HepG2 (cell line): ENCODE measurements around the gene C1QTNF5. TPM values are rescaled to one million over a fixed set of nuclear protein-coding genes. Genes with fewer than 3 reads are reported as not detected.

Source experiments
- ADNP ChIP-seq: sonication (generic); formaldehyde crosslinking; IDR thresholded peaks from 2 replicates; pipeline ENCODE4 v1.4.0; 2020; ENCODE audit warnings: missing genetic modification reagents
- GABPA ChIP-seq, 2 experiments: IDR thresholded peaks; 2 replicates each; pipeline ENCODE4 v1.6.1; 2011 to 2016; ENCODE audit warnings: low read depth in 2 of 2, low read length in 1 of 2, missing biosample characterization in 1 of 2, missing genetic modification characterization in 1 of 2
- PHF5A ChIP-seq: IDR thresholded peaks from one replicate; pipeline ENCODE4 v1.6.1; 2018; ENCODE audit warnings: low read depth, missing genetic modification reagents; ENCODE audit not compliant: unreplicated experiment
- TAF1 ChIP-seq: sonication (generic); formaldehyde crosslinking; IDR thresholded peaks from 2 replicates; pipeline ENCODE4 v1.4.0; 2020; ENCODE audit warnings: missing genetic modification reagents
- TBX2 ChIP-seq: sonication (generic); formaldehyde crosslinking; IDR thresholded peaks from 2 replicates; pipeline ENCODE4 v1.5.0; 2020; ENCODE audit warnings: missing genetic modification reagents, mild to moderate bottlenecking, borderline replicate concordance
- TOE1 ChIP-seq: sonication (generic); formaldehyde crosslinking; IDR thresholded peaks from 2 replicates; pipeline ENCODE4 v1.4.0; 2020; ENCODE audit warnings: mild to moderate bottlenecking, missing genetic modification reagents
- ZNF225 ChIP-seq: sonication (generic); formaldehyde crosslinking; IDR thresholded peaks from 2 replicates; pipeline ENCODE4 v1.4.0; 2020; ENCODE audit warnings: mild to moderate bottlenecking, missing genetic modification reagents
- ZNF282 ChIP-seq: fragments of 450-650 bp; IDR thresholded peaks from 2 replicates; pipeline ENCODE4 v1.6.1; 2018; ENCODE audit not compliant: partially characterized antibody
- ZNF740 ChIP-seq: sonication (generic); formaldehyde crosslinking; IDR thresholded peaks from 2 replicates; pipeline ENCODE4 v1.4.0; 2020; ENCODE audit warnings: missing genetic modification reagents
- ZNF772 ChIP-seq: sonication (generic); formaldehyde crosslinking; IDR thresholded peaks from 2 replicates; pipeline ENCODE4 v1.5.0; 2020; ENCODE audit warnings: mild to moderate bottlenecking, missing genetic modification reagents
- polyA plus RNA-seq, 8 experiments: library from polyadenylated mRNA; depleted of rRNA in 3 of 8; stranded (reverse) in 7 of 8; unstranded in 1 of 8; fragments of >200 nt; fragmentation: Illumina TruSeq in 4 of 8; extraction: Trizol in 4 of 8; gene quantifications; 2 replicates each; pipeline versions ENCODE4 v1.2.1 to v1.2.3, GENCODE V29; 2011 to 2016; ENCODE audit warnings: low read depth in 4 of 8, missing spikeins in 1 of 8, mixed read lengths in 1 of 8; ENCODE audit not compliant: insufficient read depth in 1 of 8
- total RNA-seq, 5 experiments: library from RNA; depleted of rRNA; stranded (reverse); fragments of >200 nt; fragmentation: Illumina TruSeq; extraction: Trizol; gene quantifications; 2 replicates each; pipeline ENCODE4 v1.2.3, GENCODE V29; 2016; ENCODE audit warnings: low read depth in 1 of 5
- TF ChIP-seq, protein P1 (sequence below), 2 experiments: sonication (generic) in 1 of 2; formaldehyde crosslinking in 1 of 2; IDR thresholded peaks; 2 replicates each; pipeline versions ENCODE4 v1.6.1 to v1.9.0; 2014 to 2022; ENCODE audit warnings: antibody characterized with exemption in 1 of 2, borderline replicate concordance in 1 of 2, inconsistent platforms in 1 of 2, low read depth in 1 of 2, missing genetic modification reagents in 1 of 2
- TF ChIP-seq, protein P2 (sequence below): sonication (generic); formaldehyde crosslinking; IDR thresholded peaks from 2 replicates; pipeline ENCODE4 v1.5.1; 2020; ENCODE audit warnings: mild to moderate bottlenecking, missing genetic modification reagents, moderate library complexity

Gene C1QTNF5
- total and polyA plus RNA-seq, 2 of the 13 experiments (the other 11 are each of a cell fraction or from before 2014, with no cell fraction given): 0.86 to 1.2 TPM

GRCh38 chr11:119316729-119317591 is 23.7 kb downstream of the C1QTNF5 start, which contains the start of gene MCAM (continued):
- TF ChIP-seq ZNF225 (CRISPR knock-in tag) (no peak), ZNF282 (no peak), ZNF740 (CRISPR knock-in tag) (0 out of 2 replicates have a peak, but pooled peaks have one; percentile 41), TBX2 (peak; percentile 58), GABPA (IDR thresholded peaks at IDR 0.05; ENCODE audit: low read depth, low read length) (no peak), GABPA (CRISPR knock-in tag; IDR thresholded peaks at IDR 0.05; ENCODE audit: low read depth) (no peak), TAF1 (CRISPR knock-in tag) (peak; percentile 83), TOE1 (CRISPR knock-in tag) (no peak), PHF5A (CRISPR knock-in tag) (no peak), ADNP (CRISPR knock-in tag) (no peak), ZNF772 (CRISPR knock-in tag) (peak; percentile 49; the same call in 1 of the 2 replicates)
- TF ChIP-seq, protein P1, sequence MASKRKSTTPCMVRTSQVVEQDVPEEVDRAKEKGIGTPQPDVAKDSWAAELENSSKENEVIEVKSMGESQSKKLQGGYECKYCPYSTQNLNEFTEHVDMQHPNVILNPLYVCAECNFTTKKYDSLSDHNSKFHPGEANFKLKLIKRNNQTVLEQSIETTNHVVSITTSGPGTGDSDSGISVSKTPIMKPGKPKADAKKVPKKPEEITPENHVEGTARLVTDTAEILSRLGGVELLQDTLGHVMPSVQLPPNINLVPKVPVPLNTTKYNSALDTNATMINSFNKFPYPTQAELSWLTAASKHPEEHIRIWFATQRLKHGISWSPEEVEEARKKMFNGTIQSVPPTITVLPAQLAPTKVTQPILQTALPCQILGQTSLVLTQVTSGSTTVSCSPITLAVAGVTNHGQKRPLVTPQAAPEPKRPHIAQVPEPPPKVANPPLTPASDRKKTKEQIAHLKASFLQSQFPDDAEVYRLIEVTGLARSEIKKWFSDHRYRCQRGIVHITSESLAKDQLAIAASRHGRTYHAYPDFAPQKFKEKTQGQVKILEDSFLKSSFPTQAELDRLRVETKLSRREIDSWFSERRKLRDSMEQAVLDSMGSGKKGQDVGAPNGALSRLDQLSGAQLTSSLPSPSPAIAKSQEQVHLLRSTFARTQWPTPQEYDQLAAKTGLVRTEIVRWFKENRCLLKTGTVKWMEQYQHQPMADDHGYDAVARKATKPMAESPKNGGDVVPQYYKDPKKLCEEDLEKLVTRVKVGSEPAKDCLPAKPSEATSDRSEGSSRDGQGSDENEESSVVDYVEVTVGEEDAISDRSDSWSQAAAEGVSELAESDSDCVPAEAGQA (IDR thresholded peaks at IDR 0.05; ENCODE audit: low read depth): no peak
- TF ChIP-seq, protein P1 (CRISPR knock-in tag; IDR thresholded peaks at IDR 0.05; ENCODE audit: borderline replicate concordance): no peak
- TF ChIP-seq, protein P2, sequence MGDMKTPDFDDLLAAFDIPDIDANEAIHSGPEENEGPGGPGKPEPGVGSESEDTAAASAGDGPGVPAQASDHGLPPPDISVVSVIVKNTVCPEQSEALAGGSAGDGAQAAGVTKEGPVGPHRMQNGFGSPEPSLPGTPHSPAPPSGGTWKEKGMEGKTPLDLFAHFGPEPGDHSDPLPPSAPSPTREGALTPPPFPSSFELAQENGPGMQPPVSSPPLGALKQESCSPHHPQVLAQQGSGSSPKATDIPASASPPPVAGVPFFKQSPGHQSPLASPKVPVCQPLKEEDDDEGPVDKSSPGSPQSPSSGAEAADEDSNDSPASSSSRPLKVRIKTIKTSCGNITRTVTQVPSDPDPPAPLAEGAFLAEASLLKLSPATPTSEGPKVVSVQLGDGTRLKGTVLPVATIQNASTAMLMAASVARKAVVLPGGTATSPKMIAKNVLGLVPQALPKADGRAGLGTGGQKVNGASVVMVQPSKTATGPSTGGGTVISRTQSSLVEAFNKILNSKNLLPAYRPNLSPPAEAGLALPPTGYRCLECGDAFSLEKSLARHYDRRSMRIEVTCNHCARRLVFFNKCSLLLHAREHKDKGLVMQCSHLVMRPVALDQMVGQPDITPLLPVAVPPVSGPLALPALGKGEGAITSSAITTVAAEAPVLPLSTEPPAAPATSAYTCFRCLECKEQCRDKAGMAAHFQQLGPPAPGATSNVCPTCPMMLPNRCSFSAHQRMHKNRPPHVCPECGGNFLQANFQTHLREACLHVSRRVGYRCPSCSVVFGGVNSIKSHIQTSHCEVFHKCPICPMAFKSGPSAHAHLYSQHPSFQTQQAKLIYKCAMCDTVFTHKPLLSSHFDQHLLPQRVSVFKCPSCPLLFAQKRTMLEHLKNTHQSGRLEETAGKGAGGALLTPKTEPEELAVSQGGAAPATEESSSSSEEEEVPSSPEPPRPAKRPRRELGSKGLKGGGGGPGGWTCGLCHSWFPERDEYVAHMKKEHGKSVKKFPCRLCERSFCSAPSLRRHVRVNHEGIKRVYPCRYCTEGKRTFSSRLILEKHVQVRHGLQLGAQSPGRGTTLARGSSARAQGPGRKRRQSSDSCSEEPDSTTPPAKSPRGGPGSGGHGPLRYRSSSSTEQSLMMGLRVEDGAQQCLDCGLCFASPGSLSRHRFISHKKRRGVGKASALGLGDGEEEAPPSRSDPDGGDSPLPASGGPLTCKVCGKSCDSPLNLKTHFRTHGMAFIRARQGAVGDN: peak; percentile 72
